ENCODE data around the gene VAMP2. TPM values are rescaled to one million over a fixed set of nuclear protein-coding genes. Genes with fewer than 3 reads are reported as not detected.

Gene VAMP2
- total and polyA plus RNA-seq, 9 of the 15 experiments (the other 6 are each of a cell fraction or from before 2014, with no cell fraction given) = 2.3 to 31.8 (median 6.0) TPM

GRCh38 chr17:8173056-8173870 lies 10.5 kb upstream of the VAMP2 start (continued):
- TF ChIP-seq ARID3A (IDR thresholded peaks at IDR 0.05; ENCODE audit: borderline replicate concordance, low read depth, low read length) = peak; percentile 74; the same call in 1 of the 2 replicates
- peak; percentile 27 for TF ChIP-seq PRDM10 (IDR thresholded peaks at IDR 0.05; ENCODE audit: partially characterized antibody)
- peak; percentile 77 for TF ChIP-seq ZNF143 (CRISPR knock-in tag; IDR thresholded peaks at IDR 0.05)
- TF ChIP-seq GTF2A2 (tag; IDR thresholded peaks at IDR 0.05) = peak; percentile 98
- TF ChIP-seq ETS1 (conservative IDR thresholded peaks at IDR 0.05; ENCODE audit: control insufficient read depth, low read depth, low read length) = peak; percentile 97; the same call in 1 of the 2 replicates
- TF ChIP-seq MEF2D (tag; conservative IDR thresholded peaks at IDR 0.05; ENCODE audit: low read depth) = peak; percentile 80
- peak; percentile 100 for TF ChIP-seq THRB (CRISPR knock-in tag; conservative IDR thresholded peaks at IDR 0.05)
- TF ChIP-seq CEBPZ (IDR thresholded peaks at IDR 0.05; ENCODE audit: borderline replicate concordance, low read depth, low read length) = no peak
- TF ChIP-seq ZNF239 (CRISPR knock-in tag; IDR thresholded peaks at IDR 0.05) = peak; percentile 68
- peak; percentile 94; the same call in 1 of the 2 replicates for TF ChIP-seq HEY1 (CRISPR knock-in tag; IDR thresholded peaks at IDR 0.05; ENCODE audit: borderline replicate concordance)
- no peak for TF ChIP-seq PCBP1 (IDR thresholded peaks at IDR 0.05; ENCODE audit: low read depth, low read length, poor library complexity, severe bottlenecking)
- TF ChIP-seq RBBP5 (IDR thresholded peaks at IDR 0.05; ENCODE audit: borderline replicate concordance, insufficient read depth, low read length, poor library complexity, severe bottlenecking) = no peak
- TF ChIP-seq HDAC1 (IDR thresholded peaks at IDR 0.05) = peak; percentile 61 to 92; a peak in 3 of 4 replicates
